ENCODE measurements around the gene BIRC2. TPM values are rescaled to one million over a fixed set of nuclear protein-coding genes. Genes with fewer than 3 reads are reported as not detected.

Gene BIRC2
- total RNA-seq, 4 donors from 2014 or later, result 66.5 to 95.9 (median 73.2) TPM

GRCh38 chr11:102305352-102306047 is 41.5 kb upstream of the BIRC2 start:
- Histone ChIP-seq H3K36me3 (no peaks in the 10 kb centered on the region), H3K9me3 (peaks cover 0 to 9% of the 10 kb centered on the region in 2 donors), H3K27me3 (no peaks in the 10 kb centered on the region), H3K4me3 (no peak overlapping the region), H3K4me1 (peaks cover 7 to 44% (median 15%) of the 10 kb centered on the region in 4 donors), H3K27ac (peak overlapping the region; percentile 55 to 82 (median 56))
- WGBS, 2 donors (ENCODE audit: low coverage in 1 of 2), result 64 to 68% methylated on average over 3 of the region's 3 CpGs
- intact Hi-C loops (cut with DNase I; ENCODE audit: low total_unique reads) (no loop called here), in situ Hi-C loops (cut with MboI; ENCODE audit: low pct_ligation_motif_present in 1 of 4, low pct_unique_long_range_greater_than_20kb in 1 of 4, low sequenced_read_pairs in 3 of 4) (no loop called here)
- TF ChIP-seq POLR2AphosphoS5 (IDR thresholded peaks at IDR 0.05) (no peak), POLR2A (IDR thresholded peaks at IDR 0.05) (no peak), EP300 (IDR thresholded peaks at IDR 0.05; ENCODE audit: low read depth) (no peak), CTCF (IDR thresholded peaks at IDR 0.05) (no peak)
- no peak for DNase-seq

- Histone ChIP-seq H3K27me3 (no peaks in the 10 kb centered on the region), H3K27ac (peak overlapping the region; percentile 56 to 82 (median 60)), H3K36me3 (no peaks in the 10 kb centered on the region), H3K4me3 (no peak overlapping the region), H3K9me3 (peaks cover 0 to 9% of the 10 kb centered on the region in 2 donors), H3K4me1 (peaks cover 7 to 44% (median 15%) of the 10 kb centered on the region in 4 donors)
- WGBS, 2 donors (ENCODE audit: low coverage in 1 of 2), result 36 to 40% methylated on average over 1 to 5 of the region's 5 CpGs
- peak; percentile 83 for DNase-seq
- TF ChIP-seq POLR2A (IDR thresholded peaks at IDR 0.05) (no peak), EP300 (IDR thresholded peaks at IDR 0.05; ENCODE audit: low read depth) (peak; percentile 59), CTCF (IDR thresholded peaks at IDR 0.05) (peak in 1 of 5 experiments; percentile 25), POLR2AphosphoS5 (IDR thresholded peaks at IDR 0.05) (peak in 2 of 3 donors; percentile 28 to 54)
- in situ Hi-C loops (cut with MboI; ENCODE audit: low pct_ligation_motif_present in 1 of 4, low pct_unique_long_range_greater_than_20kb in 1 of 4, low sequenced_read_pairs in 3 of 4) (no loop called here), intact Hi-C loops (cut with DNase I; ENCODE audit: low total_unique reads) (no loop called here)
These were observed 40.9 kb upstream of the BIRC2 start for GRCh38 chr11:102306048-102306597.

GRCh38 chr11:102306817-102307726 is 39.9 kb upstream of the BIRC2 start:
- H3K27me3 ChIP-seq, result no peaks in the 10 kb centered on the region
- no peak overlapping the region for H3K4me3 ChIP-seq
- WGBS, 2 donors (ENCODE audit: low coverage in 1 of 2), result 26 to 31% methylated on average over 8 to 9 of the region's 9 CpGs
- H3K36me3 ChIP-seq, result no peaks in the 10 kb centered on the region
- H3K9me3 ChIP-seq, result peaks cover 0 to 9% of the 10 kb centered on the region in 2 donors
- H3K27ac ChIP-seq, result peak overlapping the region; percentile 56 to 82 (median 60)
- H3K4me1 ChIP-seq, result peaks cover 8 to 50% (median 17%) of the 10 kb centered on the region in 4 donors
- no peak for DNase-seq
- intact Hi-C loops (cut with DNase I; ENCODE audit: low total_unique reads) (no loop called here), in situ Hi-C loops (cut with MboI; ENCODE audit: low pct_ligation_motif_present in 1 of 4, low pct_unique_long_range_greater_than_20kb in 1 of 4, low sequenced_read_pairs in 3 of 4) (no loop called here)
- no peak for TF ChIP-seq POLR2AphosphoS5 (IDR thresholded peaks at IDR 0.05)
- TF ChIP-seq CTCF (IDR thresholded peaks at IDR 0.05), result no peak
- no peak for TF ChIP-seq EP300 (IDR thresholded peaks at IDR 0.05; ENCODE audit: low read depth)
- no peak for TF ChIP-seq POLR2A (IDR thresholded peaks at IDR 0.05)

- Histone ChIP-seq H3K4me1 (peaks cover 14 to 56% (median 23%) of the 10 kb centered on the region in 4 donors), H3K4me3 (no peak overlapping the region), H3K9me3 (peaks cover 0 to 3% of the 10 kb centered on the region in 2 donors), H3K27me3 (no peaks in the 10 kb centered on the region), H3K36me3 (no peaks in the 10 kb centered on the region), H3K27ac (peak overlapping the region in 3 of 4 donors; percentile 56 to 82 (median 65))
- no peak for TF ChIP-seq POLR2AphosphoS5 (IDR thresholded peaks at IDR 0.05)
- no peak for TF ChIP-seq EP300 (IDR thresholded peaks at IDR 0.05; ENCODE audit: low read depth)
- in situ Hi-C loops (cut with MboI; ENCODE audit: low pct_ligation_motif_present in 1 of 4, low pct_unique_long_range_greater_than_20kb in 1 of 4, low sequenced_read_pairs in 3 of 4) (no loop called here), intact Hi-C loops (cut with DNase I; ENCODE audit: low total_unique reads) (no loop called here)
- DNase-seq, result no peak
These were observed 39.3 kb upstream of the BIRC2 start for GRCh38 chr11:102307727-102308038.
